ENCODE results near the gene TP53RK. TPM values are rescaled to one million over a fixed set of nuclear protein-coding genes. Genes with fewer than 3 reads are reported as not detected.

TP53RK gene
- total and polyA plus RNA-seq, 2 of the 13 experiments (the other 11 are each of a cell fraction or from before 2014, with no cell fraction given), result 12.9 to 25.5 TPM

GRCh38 chr20:46638134-46638897, 50.9 kb downstream of the TP53RK start (continued):
- no peak for TF ChIP-seq REST (IDR thresholded peaks at IDR 0.05; ENCODE audit: borderline replicate concordance in 1 of 2, low read depth in 1 of 2, low read length in 2 of 2)
- TF ChIP-seq THAP8 (CRISPR knock-in tag; IDR thresholded peaks at IDR 0.05; ENCODE audit: borderline replicate concordance), result no peak
- TF ChIP-seq TP53 (CRISPR knock-in tag; conservative IDR thresholded peaks at IDR 0.05), result no peak
- TF ChIP-seq KAT8 (CRISPR knock-in tag; IDR thresholded peaks at IDR 0.05), result peak; percentile 22; the same call in 1 of the 2 replicates
- TF ChIP-seq AKNA (CRISPR knock-in tag; IDR thresholded peaks at IDR 0.05; ENCODE audit: borderline replicate concordance), result no peak
- TF ChIP-seq ATRX (CRISPR knock-in tag; IDR thresholded peaks at IDR 0.05; ENCODE audit: borderline replicate concordance), result no peak
- TF ChIP-seq ATF4 (CRISPR knock-in tag; IDR thresholded peaks at IDR 0.05), result no peak
- peak; percentile 29; the same call in 1 of the 2 replicates for TF ChIP-seq ZNF564 (CRISPR knock-in tag; IDR thresholded peaks at IDR 0.05)
- TF ChIP-seq E2F2 (CRISPR knock-in tag; IDR thresholded peaks at IDR 0.05; ENCODE audit: borderline replicate concordance), result no peak
- TF ChIP-seq ZNF382 (CRISPR knock-in tag; IDR thresholded peaks at IDR 0.05; ENCODE audit: borderline replicate concordance), result no peak
- no peak for TF ChIP-seq KLF9 (CRISPR knock-in tag; IDR thresholded peaks at IDR 0.05; ENCODE audit: low read depth)
- TF ChIP-seq NR2F1 (CRISPR knock-in tag; IDR thresholded peaks at IDR 0.05), result no peak
- TF ChIP-seq GTF3A (CRISPR knock-in tag; conservative IDR thresholded peaks at IDR 0.05), result peak; percentile 71; the same call in 1 of the 2 replicates
- TF ChIP-seq SNRNP70 (IDR thresholded peaks at IDR 0.05; ENCODE audit: low read depth, low read length), result no peak

All from HepG2 (cell line).